Measurements from ENCODE around the gene CTDSPL.

- TF ChIP-seq CTCF (IDR thresholded peaks at IDR 0.05; ENCODE audit: insufficient read depth, low read length) (no peak), POLR2AphosphoS5 (IDR thresholded peaks at IDR 0.05; ENCODE audit: low read depth) (no peak), REST (IDR thresholded peaks at IDR 0.05; ENCODE audit: insufficient replicate concordance, low read depth) (no peak), SPI1 (IDR thresholded peaks at IDR 0.05; ENCODE audit: borderline replicate concordance, low read depth) (no peak), GABPA (IDR thresholded peaks at IDR 0.05; ENCODE audit: low read depth) (no peak)
Observed at GRCh38 chr3:37943126-37943525, 81.4 kb downstream of the CTDSPL start.

Measured in HL-60 (cell line).